OCI-LY7 (cell line): ENCODE data around the gene REST. TPM values are rescaled to one million over a fixed set of nuclear protein-coding genes. Genes with fewer than 3 reads are reported as not detected.

ENCODE experiments used
- BruUV-seq: library from RNA; stranded (reverse); fragments of 400-500 nt; replicated peaks from 2 replicates; lab custom pipeline; 2021; lab: Mats Ljungman, UMichigan
- CTCF ChIA-PET: fragments of 300-600 bp; sonication (Branson Sonifier 250); formaldehyde crosslinking; loops from one replicate; lab custom pipeline; 2022; ENCODE audit warnings: antibody characterized with exemption; ENCODE audit not compliant: unreplicated experiment; lab: Charles Lee
- POLR2A ChIA-PET: fragments of 300-600 bp; sonication (Branson Sonifier 250); formaldehyde crosslinking; loops from one replicate; lab custom pipeline; 2022; ENCODE audit warnings: antibody characterized with exemption; lab: Charles Lee
- DNase-seq: peaks from one replicate; pipeline ENCODE4 v3.0.0-alpha.2; 2015; ENCODE audit warnings: low spot score
- H2AFZ ChIP-seq: fragments of 200-600 bp; sonication (generic), shearing (Covaris generic); 2 replicates; pipeline ENCODE4 v1.6.1; 2014; ENCODE audit warnings: mild to moderate bottlenecking, antibody characterized with exemption, low read length, moderate library complexity
- H3K27ac ChIP-seq: fragments of 200-600 bp; sonication (generic); 2 replicates; pipeline ENCODE4 v1.5.1; 2014; ENCODE audit warnings: mixed run types, low read depth, mild to moderate bottlenecking, moderate library complexity, low read length, inconsistent platforms; ENCODE audit not compliant: poor library complexity, severe bottlenecking
- H3K36me3 ChIP-seq: fragments of 200-600 bp; sonication (generic); 2 replicates; pipeline ENCODE4 v1.6.1; 2014; ENCODE audit warnings: mild to moderate bottlenecking, antibody characterized with exemption, low read length, moderate library complexity, mixed read lengths; ENCODE audit not compliant: insufficient read depth
- H3K4me1 ChIP-seq: fragments of 200-600 bp; sonication (generic); 2 replicates; pipeline ENCODE4 v1.5.1; 2014; ENCODE audit warnings: mild to moderate bottlenecking, low read length; ENCODE audit not compliant: insufficient read depth, poor library complexity, severe bottlenecking
- H3K4me2 ChIP-seq: fragments of 200-600 bp; sonication (generic); 2 replicates; pipeline ENCODE4 v1.6.1; 2014; ENCODE audit warnings: mild to moderate bottlenecking, low read length
- H3K4me3 ChIP-seq: fragments of 200-600 bp; sonication (generic); 2 replicates; pipeline ENCODE4 v1.5.1; 2014; ENCODE audit warnings: mild to moderate bottlenecking, low read depth, low read length; ENCODE audit not compliant: poor library complexity, severe bottlenecking
- H3K79me2 ChIP-seq: fragments of 200-600 bp; sonication (generic); 2 replicates; pipeline ENCODE4 v1.6.1; 2016; ENCODE audit warnings: low read depth, mild to moderate bottlenecking, low read length, moderate library complexity, mixed read lengths; ENCODE audit not compliant: insufficient read depth
- H3K9me2 ChIP-seq: fragments of 200-600 bp; sonication (generic); 2 replicates; pipeline ENCODE4 v1.6.1; 2016; ENCODE audit warnings: mild to moderate bottlenecking, low read length, mixed read lengths; ENCODE audit not compliant: insufficient read depth
- H3K9me3 ChIP-seq: fragments of 200-600 bp; sonication (generic); 2 replicates; pipeline ENCODE4 v1.6.1; 2014; ENCODE audit warnings: mild to moderate bottlenecking, mixed run types, low read length, mixed read lengths
- H4K20me1 ChIP-seq: fragments of 200-600 bp; sonication (generic); 2 replicates; pipeline ENCODE4 v1.6.1; 2014; ENCODE audit warnings: mild to moderate bottlenecking, antibody characterized with exemption, low read length, moderate library complexity, mixed read lengths; ENCODE audit not compliant: insufficient read depth
- CTCF ChIP-seq: fragments of 200-600 bp; sonication (generic); conservative IDR thresholded peaks from 2 replicates; pipeline ENCODE4 v1.5.1; 2014; ENCODE audit warnings: mild to moderate bottlenecking, antibody characterized with exemption, low read length, moderate library complexity, mixed read lengths
- EZH2phosphoT487 ChIP-seq: fragments of 200-600 bp; sonication (generic); IDR thresholded peaks from 2 replicates; pipeline ENCODE4 v1.6.1; 2018; ENCODE audit warnings: low read depth, borderline replicate concordance, mild to moderate bottlenecking, mixed run types, antibody characterized with exemption, low read length, moderate library complexity, mixed read lengths
- intact Hi-C: fragments of 100-400 bp; cut with micrococcal nuclease; formaldehyde crosslinking; loops from one replicate; pipeline ENCODE4 v1.10.0; 2022; ENCODE audit not compliant: unreplicated experiment
- total RNA-seq, 2 experiments: library from RNA; depleted of rRNA in 1 of 2; stranded (reverse); fragments of >200 nt in 1 of 2; shearing (Covaris generic) in 1 of 2; gene quantifications; 2 replicates each; pipeline ENCODE4 v1.2.3, GENCODE V29; 2014 to 2022

Gene REST
- total RNA-seq, 2 experiments from 2014 or later, result 27.3 to 39.2 TPM

DNA sequence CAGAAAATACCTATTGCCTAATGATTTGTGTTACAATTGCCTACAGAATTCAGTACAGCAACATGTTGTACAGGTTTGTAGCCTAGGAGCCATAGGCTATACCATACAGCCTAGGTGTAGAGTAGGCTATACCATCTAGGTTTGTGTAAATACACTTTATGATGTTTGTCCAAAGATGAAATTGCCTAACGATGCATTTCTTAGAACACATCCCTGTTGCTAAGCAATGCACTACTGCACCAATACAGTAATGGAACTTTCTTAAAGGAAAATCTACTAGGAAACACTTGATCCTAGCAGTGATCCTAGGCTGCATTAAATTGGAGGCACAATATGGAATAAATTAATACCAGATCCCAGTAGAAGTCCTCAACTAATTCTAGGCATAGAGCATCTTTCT, 51.4 kb downstream of the REST start:
- intact Hi-C loops, result no loop called here
- no peak overlapping the region for H2AFZ ChIP-seq
- ChIA-PET POLR2A (interaction anchor here (0.6 to 0.7 kb wide), 2 partner anchors 16 to 168 kb away, joined by 3 read pairs; no protein-coding TSS in a partner anchor), CTCF (no interaction called here)
- H3K27ac ChIP-seq, result no peak overlapping the region
- no peaks in the 10 kb centered on the region for H4K20me1 ChIP-seq
- BruUV-seq, result no TSS peak
- TF ChIP-seq EZH2phosphoT487 (no peak), CTCF (no peak)
- H3K79me2 ChIP-seq, result no peaks in the 10 kb centered on the region
- no peak overlapping the region for H3K4me2 ChIP-seq
- H3K4me3 ChIP-seq, result no peak overlapping the region
- H3K9me2 ChIP-seq, result no peaks in the 10 kb centered on the region
- no peak for DNase-seq
- H3K9me3 ChIP-seq, result no peaks in the 10 kb centered on the region
- H3K4me1 ChIP-seq, result no peaks in the 10 kb centered on the region
- peaks cover 39% of the 10 kb centered on the region for H3K36me3 ChIP-seq

GRCh38 chr4:56961107-56961500, 53.4 kb downstream of the REST start:
- no peaks in the 10 kb centered on the region for H3K9me2 ChIP-seq
- intact Hi-C loops, result no loop called here
- H3K4me1 ChIP-seq, result no peaks in the 10 kb centered on the region
- ChIA-PET POLR2A (interaction anchor here (0.6 kb wide), 1 partner anchor 170 kb away, joined by 3 read pairs; no protein-coding TSS in a partner anchor), CTCF (no interaction called here)
- H3K9me3 ChIP-seq, result no peaks in the 10 kb centered on the region
- no peaks in the 10 kb centered on the region for H3K79me2 ChIP-seq
- peaks cover 59% of the 10 kb centered on the region for H3K36me3 ChIP-seq
- H3K27ac ChIP-seq, result no peak overlapping the region
- TF ChIP-seq CTCF (no peak), EZH2phosphoT487 (no peak)
- DNase-seq, result no peak
- no TSS peak for BruUV-seq
- no peak overlapping the region for H2AFZ ChIP-seq
- no peak overlapping the region for H3K4me3 ChIP-seq
- no peaks in the 10 kb centered on the region for H4K20me1 ChIP-seq
- H3K4me2 ChIP-seq, result no peak overlapping the region

DNA sequence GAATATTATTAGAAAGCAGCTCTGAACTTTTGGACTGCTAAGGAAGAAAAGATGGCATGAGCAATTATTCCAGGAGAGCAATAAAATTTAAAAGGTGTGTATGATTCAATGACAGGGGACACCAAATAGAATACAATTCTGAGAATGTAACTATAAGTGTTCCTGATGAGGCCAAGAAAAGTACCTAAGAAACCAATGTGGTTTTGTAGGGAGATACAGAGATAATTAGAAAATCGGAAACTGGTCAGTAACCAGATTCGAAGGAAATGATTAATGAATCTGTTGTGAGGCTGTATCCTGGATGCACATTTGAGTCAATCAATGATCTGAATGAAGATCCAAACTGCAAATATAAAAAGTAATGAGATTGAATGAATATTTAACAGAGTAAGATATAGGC, 63.7 kb downstream of the REST start:
- Histone ChIP-seq H3K9me2 (no peaks in the 10 kb centered on the region), H3K27ac (no peak overlapping the region), H3K9me3 (peaks cover 19% of the 10 kb centered on the region), H3K79me2 (peaks cover 41% of the 10 kb centered on the region), H3K4me3 (no peak overlapping the region), H3K4me2 (no peak overlapping the region), H3K36me3 (peaks cover 97% of the 10 kb centered on the region), H4K20me1 (peaks cover 7% of the 10 kb centered on the region; the same call in 1 of the 2 replicates), H2AFZ (no peak overlapping the region), H3K4me1 (peaks cover 9% of the 10 kb centered on the region)
- intact Hi-C loops, result loop anchor here (10.0 kb wide), 2 partner anchors 587 to 927 kb away; partner anchors contain the start of gene AASDH
- no peak for DNase-seq
- ChIA-PET CTCF (no interaction called here), POLR2A (interaction anchor here (0.6 to 0.7 kb wide), 4 partner anchors 9 to 79 kb away, joined by 3 to 5 read pairs (median 3); no protein-coding TSS in a partner anchor)
- TF ChIP-seq CTCF (no peak), EZH2phosphoT487 (no peak)
- no TSS peak for BruUV-seq
